Measurements from ENCODE around the gene ITFG2.
"Not testable (repeated sequence)": the region's sequence is repeated elsewhere in the genome, so short reads cannot be mapped to it uniquely, and the experiment has no call there.

Gene ITFG2

GRCh38 chr12:2856051-2856450 lies 43.6 kb downstream of the ITFG2 start:
- H3K9ac ChIP-seq (ENCODE audit: low read length) = no peak overlapping the region
- H3K27me3 ChIP-seq (ENCODE audit: control insufficient read depth in 1 of 2, insufficient read depth in 2 of 2, low read length in 2 of 2) = no peaks in the 10 kb centered on the region
- no peak overlapping the region for H3K4me3 ChIP-seq (ENCODE audit: low read depth in 1 of 2, low read length in 2 of 2)

GRCh38 chr12:2857021-2857431 lies 44.6 kb downstream of the ITFG2 start, which contains the start of gene TEX52:
TSS of gene TEX52 (minus strand) at chr12:2857039. CDS start at chr12:2857026, 13 bp downstream.
- H3K4me1 ChIP-seq (ENCODE audit: insufficient read depth, low read length) = no peaks in the 10 kb centered on the region
- no peak within 1 kb of the TSS for H3K27ac ChIP-seq (ENCODE audit: low read depth, low read length)
- no peak within 1 kb of the TSS for H3K4me3 ChIP-seq (ENCODE audit: low read depth in 1 of 2, low read length in 2 of 2)
- H3K9me3 ChIP-seq (ENCODE audit: low read length) = no peaks in the 10 kb centered on the region
- H3K27me3 ChIP-seq (ENCODE audit: control insufficient read depth in 1 of 2, insufficient read depth in 2 of 2, low read length in 2 of 2) = no peaks in the 10 kb centered on the region
- no peak within 1 kb of the TSS for H3K9ac ChIP-seq (ENCODE audit: low read length)
- H3K36me3 ChIP-seq (ENCODE audit: insufficient read depth, low read length) = peaks cover 5% of the 10 kb centered on the region

More at GRCh38 chr12:2856051-2856450, 43.6 kb downstream of the ITFG2 start:
- Histone ChIP-seq H3K9me3 (ENCODE audit: low read length) (no peaks in the 10 kb centered on the region), H3K36me3 (ENCODE audit: insufficient read depth, low read length) (peaks cover 5% of the 10 kb centered on the region), H3K27ac (ENCODE audit: low read depth, low read length) (no peak overlapping the region), H3K4me1 (ENCODE audit: insufficient read depth, low read length) (no peaks in the 10 kb centered on the region)

GRCh38 chr12:2857576-2857975 lies 45.1 kb downstream of the ITFG2 start:
- Histone ChIP-seq H3K4me1 (ENCODE audit: insufficient read depth, low read length) (no peaks in the 10 kb centered on the region), H3K9me3 (ENCODE audit: low read length) (no peaks in the 10 kb centered on the region)

GRCh38 chr12:2858334-2858733 lies 45.9 kb downstream of the ITFG2 start:
- Histone ChIP-seq H3K4me1 (ENCODE audit: insufficient read depth, low read length) (no peaks in the 10 kb centered on the region), H3K27ac (ENCODE audit: low read depth, low read length) (no peak overlapping the region), H3K36me3 (ENCODE audit: insufficient read depth, low read length) (peaks cover 5% of the 10 kb centered on the region), H3K4me3 (ENCODE audit: low read depth in 1 of 2, low read length in 2 of 2) (no peak overlapping the region), H3K9me3 (ENCODE audit: low read length) (no peaks in the 10 kb centered on the region), H3K9ac (ENCODE audit: low read length) (no peak overlapping the region), H3K27me3 (ENCODE audit: control insufficient read depth in 1 of 2, insufficient read depth in 2 of 2, low read length in 2 of 2) (no peaks in the 10 kb centered on the region)

More at GRCh38 chr12:2857576-2857975, 45.1 kb downstream of the ITFG2 start:
- H3K9ac ChIP-seq (ENCODE audit: low read length) = no peak overlapping the region
- H3K36me3 ChIP-seq (ENCODE audit: insufficient read depth, low read length) = peaks cover 5% of the 10 kb centered on the region
- H3K27me3 ChIP-seq (ENCODE audit: control insufficient read depth in 1 of 2, insufficient read depth in 2 of 2, low read length in 2 of 2) = no peaks in the 10 kb centered on the region
- no peak overlapping the region for H3K27ac ChIP-seq (ENCODE audit: low read depth, low read length)
- no peak overlapping the region for H3K4me3 ChIP-seq (ENCODE audit: low read depth in 1 of 2, low read length in 2 of 2)

GRCh38 chr12:2858944-2859421 lies 46.5 kb downstream of the ITFG2 start:
- Histone ChIP-seq H3K27ac (ENCODE audit: low read depth, low read length) (no peak overlapping the region), H3K9me3 (ENCODE audit: low read length) (no peaks in the 10 kb centered on the region), H3K27me3 (ENCODE audit: control insufficient read depth in 1 of 2, insufficient read depth in 2 of 2, low read length in 2 of 2) (no peaks in the 10 kb centered on the region), H3K4me1 (ENCODE audit: insufficient read depth, low read length) (no peaks in the 10 kb centered on the region), H3K36me3 (ENCODE audit: insufficient read depth, low read length) (peaks cover 5% of the 10 kb centered on the region), H3K9ac (ENCODE audit: low read length) (no peak overlapping the region), H3K4me3 (ENCODE audit: low read depth in 1 of 2, low read length in 2 of 2) (no peak overlapping the region)

GRCh38 chr12:2860170-2860569 lies 47.7 kb downstream of the ITFG2 start:
- Histone ChIP-seq H3K27me3 (ENCODE audit: control insufficient read depth in 1 of 2, insufficient read depth in 2 of 2, low read length in 2 of 2) (no peaks in the 10 kb centered on the region), H3K4me1 (ENCODE audit: insufficient read depth, low read length) (no peaks in the 10 kb centered on the region), H3K36me3 (ENCODE audit: insufficient read depth, low read length) (peaks cover 5% of the 10 kb centered on the region), H3K9ac (ENCODE audit: low read length) (no peak overlapping the region), H3K4me3 (ENCODE audit: low read depth in 1 of 2, low read length in 2 of 2) (no peak overlapping the region), H3K27ac (ENCODE audit: low read depth, low read length) (no peak overlapping the region), H3K9me3 (ENCODE audit: low read length) (no peaks in the 10 kb centered on the region)

- Histone ChIP-seq H3K4me3 (ENCODE audit: low read depth in 1 of 2, low read length in 2 of 2) (no peak overlapping the region), H3K27ac (ENCODE audit: low read depth, low read length) (no peak overlapping the region), H3K9ac (ENCODE audit: low read length) (no peak overlapping the region), H3K27me3 (ENCODE audit: control insufficient read depth in 1 of 2, insufficient read depth in 2 of 2, low read length in 2 of 2) (no peaks in the 10 kb centered on the region), H3K36me3 (ENCODE audit: insufficient read depth, low read length) (no peaks in the 10 kb centered on the region), H3K4me1 (ENCODE audit: insufficient read depth, low read length) (no peaks in the 10 kb centered on the region), H3K9me3 (ENCODE audit: low read length) (no peaks in the 10 kb centered on the region)
Observed at GRCh38 chr12:2862876-2863275, 50.4 kb downstream of the ITFG2 start.

GRCh38 chr12:2863402-2863801 lies 50.9 kb downstream of the ITFG2 start:
- not testable (repeated sequence) for H3K27ac ChIP-seq (ENCODE audit: low read depth, low read length); H3K9ac ChIP-seq (ENCODE audit: low read length); H3K27me3 ChIP-seq (ENCODE audit: control insufficient read depth in 1 of 2, insufficient read depth in 2 of 2, low read length in 2 of 2); H3K4me1 ChIP-seq (ENCODE audit: insufficient read depth, low read length); H3K4me3 ChIP-seq (ENCODE audit: low read depth in 1 of 2, low read length in 2 of 2); H3K9me3 ChIP-seq (ENCODE audit: low read length); H3K36me3 ChIP-seq (ENCODE audit: insufficient read depth, low read length)

GRCh38 chr12:2864198-2864597 lies 51.7 kb downstream of the ITFG2 start:
- no peaks in the 10 kb centered on the region for H3K27me3 ChIP-seq (ENCODE audit: control insufficient read depth in 1 of 2, insufficient read depth in 2 of 2, low read length in 2 of 2)
- H3K4me3 ChIP-seq (ENCODE audit: low read depth in 1 of 2, low read length in 2 of 2) = no peak overlapping the region
- no peaks in the 10 kb centered on the region for H3K9me3 ChIP-seq (ENCODE audit: low read length)
- no peak overlapping the region for H3K27ac ChIP-seq (ENCODE audit: low read depth, low read length)
- H3K36me3 ChIP-seq (ENCODE audit: insufficient read depth, low read length) = no peaks in the 10 kb centered on the region
- no peaks in the 10 kb centered on the region for H3K4me1 ChIP-seq (ENCODE audit: insufficient read depth, low read length)
- H3K9ac ChIP-seq (ENCODE audit: low read length) = no peak overlapping the region

GRCh38 chr12:2868986-2869632 lies 56.6 kb downstream of the ITFG2 start:
- not testable (repeated sequence) for H3K36me3 ChIP-seq (ENCODE audit: insufficient read depth, low read length)

More at GRCh38 chr12:2868986-2869632, 56.6 kb downstream of the ITFG2 start:
- not testable (repeated sequence) for H3K4me1 ChIP-seq (ENCODE audit: insufficient read depth, low read length); H3K9me3 ChIP-seq (ENCODE audit: low read length); H3K9ac ChIP-seq (ENCODE audit: low read length); H3K27ac ChIP-seq (ENCODE audit: low read depth, low read length); H3K27me3 ChIP-seq (ENCODE audit: control insufficient read depth in 1 of 2, insufficient read depth in 2 of 2, low read length in 2 of 2); H3K4me3 ChIP-seq (ENCODE audit: low read depth in 1 of 2, low read length in 2 of 2)

Measured in muscle layer of colon (tissue), 2 donors.